Right lobe of liver (tissue), 4 donors: ENCODE measurements around the gene PAX5.

Experiments
- POLR2A ChIP-seq: fragments of 450-650 bp; IDR thresholded peaks from one replicate; pipeline ENCODE4 v1.6.1; 2017; ENCODE audit warnings: antibody characterized with exemption, mild to moderate bottlenecking
- TF ChIP-seq, protein P1 (sequence below), 4 donors: fragments of 200-600 bp in 3 of 4; fragments of 450-650 bp in 1 of 4; IDR thresholded peaks; one replicate each; pipeline versions ENCODE4 v1.5.1 to v1.8.0; 2016 to 2022; ENCODE audit warnings: antibody characterized with exemption in 4 of 4, mild to moderate bottlenecking in 2 of 4
- donor health status: DM: no; HTN: no; CAD: no.
- donor health status: DM: no; HTN: no; CAD: no.
- donor health status: DM: no; HTN: yes; CAD: no.

DNA sequence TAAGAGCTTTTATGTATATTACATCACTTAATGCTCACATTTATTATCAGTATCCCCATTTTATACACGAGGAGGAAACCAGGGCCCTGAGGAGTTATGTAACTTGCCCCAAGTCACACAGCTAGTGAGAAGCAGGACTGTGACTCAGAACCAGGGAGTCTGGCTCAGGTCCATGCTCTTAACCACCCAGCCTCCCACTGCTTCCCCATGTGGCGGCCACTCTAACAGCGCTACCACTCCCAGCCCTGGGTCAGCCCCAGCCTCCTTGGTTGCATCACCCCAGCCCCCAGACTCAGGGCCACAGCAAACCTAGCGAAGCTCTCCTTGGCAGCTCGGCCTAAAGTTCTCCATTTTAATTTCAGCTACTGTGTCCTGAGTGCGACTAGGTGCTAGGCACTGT lies 159.1 kb downstream of the PAX5 start:
- TF ChIP-seq, protein P1, sequence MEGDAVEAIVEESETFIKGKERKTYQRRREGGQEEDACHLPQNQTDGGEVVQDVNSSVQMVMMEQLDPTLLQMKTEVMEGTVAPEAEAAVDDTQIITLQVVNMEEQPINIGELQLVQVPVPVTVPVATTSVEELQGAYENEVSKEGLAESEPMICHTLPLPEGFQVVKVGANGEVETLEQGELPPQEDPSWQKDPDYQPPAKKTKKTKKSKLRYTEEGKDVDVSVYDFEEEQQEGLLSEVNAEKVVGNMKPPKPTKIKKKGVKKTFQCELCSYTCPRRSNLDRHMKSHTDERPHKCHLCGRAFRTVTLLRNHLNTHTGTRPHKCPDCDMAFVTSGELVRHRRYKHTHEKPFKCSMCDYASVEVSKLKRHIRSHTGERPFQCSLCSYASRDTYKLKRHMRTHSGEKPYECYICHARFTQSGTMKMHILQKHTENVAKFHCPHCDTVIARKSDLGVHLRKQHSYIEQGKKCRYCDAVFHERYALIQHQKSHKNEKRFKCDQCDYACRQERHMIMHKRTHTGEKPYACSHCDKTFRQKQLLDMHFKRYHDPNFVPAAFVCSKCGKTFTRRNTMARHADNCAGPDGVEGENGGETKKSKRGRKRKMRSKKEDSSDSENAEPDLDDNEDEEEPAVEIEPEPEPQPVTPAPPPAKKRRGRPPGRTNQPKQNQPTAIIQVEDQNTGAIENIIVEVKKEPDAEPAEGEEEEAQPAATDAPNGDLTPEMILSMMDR (IDR thresholded peaks at IDR 0.05), result no peak
- no peak for TF ChIP-seq POLR2A
